GM18507 (cell line): ENCODE data around the gene RAMP2.
"Not testable (repeated sequence)": the region's sequence is repeated elsewhere in the genome, so short reads cannot be mapped to it uniquely, and the experiment has no call there.

ENCODE experiments used
- DNase-seq: peaks from one replicate; pipeline ENCODE4 v3.0.0; 2011; ENCODE audit warnings: low read depth; ENCODE audit not compliant: insufficient read length; ENCODE audit errors: extremely low spot score
- FAIRE-seq: peaks from 2 replicates; lab custom pipeline; 2011; peaks lifted over from hg19 to GRCh38; lab: Jason Lieb, UNC

The RAMP2 gene

DNA sequence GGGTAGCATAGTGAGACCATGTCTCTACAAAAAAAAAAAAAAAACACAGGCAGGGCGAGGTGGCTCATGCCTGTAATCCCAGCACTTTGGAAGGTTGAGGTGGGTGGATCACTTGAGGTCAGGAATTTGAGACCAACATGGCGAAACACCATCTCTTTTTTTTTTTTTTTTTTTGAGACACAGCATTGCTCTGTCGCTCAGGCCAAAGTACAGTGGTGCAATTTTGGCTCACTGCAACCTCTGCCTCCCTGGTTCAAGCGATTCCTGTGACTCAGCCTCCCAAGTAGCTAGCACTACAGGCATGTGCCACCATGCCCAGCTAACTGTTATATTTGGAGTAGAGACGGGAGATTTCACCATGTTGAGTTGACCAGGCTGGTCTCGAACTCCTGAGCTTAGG lies 5.1 kb downstream of the RAMP2 start:
- no peak for DNase-seq
- no peak for FAIRE-seq

DNA sequence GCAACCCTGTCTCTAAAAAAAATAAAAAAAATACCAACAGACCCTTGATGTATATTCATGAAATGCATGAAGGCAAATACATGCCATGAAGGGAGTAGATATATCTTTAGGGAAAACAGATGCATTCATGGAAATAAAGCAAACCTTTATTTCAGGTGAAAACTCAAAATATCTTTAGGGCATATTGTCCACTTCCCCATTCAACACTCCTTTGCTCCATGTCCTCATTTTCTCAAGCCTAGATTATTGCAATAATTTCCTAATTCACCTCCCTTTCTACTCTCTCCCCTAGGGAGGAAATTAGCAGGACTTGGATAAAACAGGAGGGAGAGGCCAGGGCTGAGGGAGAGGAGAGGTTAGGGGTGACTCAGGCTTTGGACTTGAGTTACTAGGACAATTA lies 6.5 kb downstream of the RAMP2 start:
- DNase-seq (no peak), FAIRE-seq (no peak)

DNA sequence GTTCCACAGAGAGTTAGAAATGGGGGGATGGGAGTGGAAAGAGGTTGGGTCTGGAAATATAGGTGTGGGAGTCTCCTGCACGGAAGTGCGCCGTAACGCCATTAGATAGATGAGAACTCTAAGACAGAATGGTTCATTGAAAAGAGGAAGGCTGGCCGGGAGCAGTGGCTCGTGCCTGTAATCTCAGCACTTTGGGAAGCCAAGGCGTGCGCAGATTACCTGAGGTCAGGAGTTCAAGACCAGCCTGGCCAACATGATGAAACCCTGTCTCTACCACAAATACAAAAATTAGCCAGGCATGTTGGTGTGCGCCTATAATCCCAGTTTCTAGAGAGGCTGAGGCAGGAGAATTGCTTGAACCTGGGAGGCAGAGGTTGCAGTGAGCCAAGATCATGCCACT lies 7.0 kb downstream of the RAMP2 start:
- FAIRE-seq, result not testable (repeated sequence)

DNA sequence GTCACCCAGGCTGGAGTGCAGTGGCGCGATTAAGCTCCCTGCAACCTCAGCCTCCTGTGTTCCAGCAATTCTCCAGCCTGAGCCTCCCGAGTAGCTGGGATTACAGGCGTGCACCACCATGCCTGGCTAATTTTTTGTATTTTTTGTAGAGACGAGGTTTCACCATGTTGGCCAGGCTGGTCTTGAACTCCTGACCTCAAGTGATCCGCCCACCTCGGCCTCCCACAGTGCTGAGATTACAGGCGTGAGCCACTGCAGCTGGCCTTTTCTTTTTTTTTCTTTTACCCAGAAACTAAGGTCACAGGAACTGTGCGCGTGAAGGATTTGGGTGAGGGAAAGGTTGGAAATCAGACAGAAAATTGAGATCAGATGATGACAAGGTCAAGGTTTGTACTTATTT lies 8.9 kb downstream of the RAMP2 start:
- not testable (repeated sequence) for FAIRE-seq

More for the DNA sequence above, 7.0 kb downstream of the RAMP2 start:
- DNase-seq, result not testable (repeated sequence)

DNA sequence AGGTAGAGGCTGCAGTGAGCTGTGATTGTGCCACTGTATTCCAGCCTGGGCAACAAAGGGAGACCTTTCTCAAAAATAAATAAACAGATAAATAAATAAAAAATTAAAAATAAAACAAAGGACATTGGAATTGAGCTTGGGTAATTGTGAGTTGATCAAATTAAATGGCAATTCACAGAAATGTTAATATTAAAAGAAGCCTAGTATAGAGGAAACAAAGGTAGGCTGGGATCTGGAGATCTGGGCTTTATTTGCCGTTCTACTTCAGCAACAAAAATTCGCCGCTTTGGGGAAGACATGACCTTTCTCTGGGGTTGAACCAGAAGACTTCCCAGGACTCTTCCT lies 11.9 kb downstream of the RAMP2 start:
- no peak for FAIRE-seq
- DNase-seq, result no peak

More for the DNA sequence above, 8.9 kb downstream of the RAMP2 start:
- DNase-seq, result not testable (repeated sequence)

DNA sequence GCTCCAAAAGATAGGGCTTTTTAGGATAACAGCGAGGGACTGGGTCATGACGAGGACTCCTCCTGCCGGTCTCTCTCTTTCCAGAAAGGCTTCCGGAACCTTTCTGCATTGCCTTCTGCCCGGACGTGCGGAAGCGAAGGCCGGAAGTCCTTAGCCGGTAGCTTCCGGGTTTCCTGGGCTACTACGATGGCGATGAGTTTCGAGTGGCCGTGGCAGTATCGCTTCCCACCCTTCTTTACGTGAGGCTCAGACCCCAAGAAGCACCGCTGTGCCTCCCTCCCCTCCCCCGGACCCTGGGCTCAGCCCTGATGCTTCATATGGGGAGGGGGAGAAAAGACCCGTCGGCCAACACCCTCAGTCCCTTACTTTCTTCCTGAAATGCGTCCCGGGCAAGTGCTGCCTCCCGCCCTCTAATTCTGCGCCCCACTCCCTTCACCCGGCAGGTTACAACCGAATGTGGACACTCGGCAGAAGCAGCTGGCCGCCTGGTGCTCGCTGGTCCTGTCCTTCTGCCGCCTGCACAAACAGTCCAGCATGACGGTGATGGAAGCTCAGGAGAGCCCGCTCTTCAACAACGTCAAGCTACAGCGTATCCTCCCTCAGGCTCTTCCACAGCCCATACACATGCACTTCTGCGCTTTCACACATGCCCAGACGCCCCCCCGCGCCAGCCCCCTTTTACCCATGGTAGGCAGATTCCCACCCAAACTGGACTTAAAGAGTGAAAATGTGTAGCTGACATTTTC lies 12.4 kb downstream of the RAMP2 start, which contains the start of gene VPS25:
TSS of gene VPS25 (plus strand) at position 160 of the 746 bp plus-strand sequence. CDS start at position 187, 27 bp downstream.
- FAIRE-seq, result peak; percentile 74
- DNase-seq, result peak; percentile 71

DNA sequence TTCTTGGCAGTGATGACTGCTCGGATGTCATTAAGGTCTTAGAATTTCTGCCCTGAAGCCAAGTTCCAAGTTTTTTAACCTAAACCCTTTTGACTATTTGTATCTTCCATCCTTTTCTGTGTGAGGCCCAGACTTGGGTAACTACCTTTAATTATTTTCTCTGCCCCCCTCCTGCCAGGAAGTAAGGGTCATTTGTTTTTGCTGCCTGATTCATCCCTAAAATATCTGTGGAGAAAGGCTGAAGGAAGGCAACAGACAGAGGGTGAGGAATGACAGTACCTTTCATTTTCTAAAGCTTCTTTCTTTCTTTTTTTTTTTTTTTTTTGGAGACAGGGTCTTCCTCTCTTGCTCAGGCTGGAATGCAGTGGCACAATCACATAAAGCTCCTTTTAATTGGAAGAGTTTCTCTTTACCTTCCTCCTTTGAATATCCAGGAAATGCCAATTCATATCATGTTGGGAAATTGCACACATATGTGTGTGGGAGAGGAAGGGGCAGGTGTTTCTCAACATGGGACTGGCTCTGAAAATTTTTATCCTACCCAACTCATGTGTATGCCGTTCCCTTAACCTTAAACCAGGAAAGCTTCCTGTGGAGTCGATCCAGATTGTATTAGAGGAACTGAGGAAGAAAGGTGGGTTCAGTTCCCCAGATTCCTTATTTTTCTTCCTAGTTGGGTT lies 13.2 kb downstream of the RAMP2 start:
- no peak for DNase-seq
- FAIRE-seq, result no peak

DNA sequence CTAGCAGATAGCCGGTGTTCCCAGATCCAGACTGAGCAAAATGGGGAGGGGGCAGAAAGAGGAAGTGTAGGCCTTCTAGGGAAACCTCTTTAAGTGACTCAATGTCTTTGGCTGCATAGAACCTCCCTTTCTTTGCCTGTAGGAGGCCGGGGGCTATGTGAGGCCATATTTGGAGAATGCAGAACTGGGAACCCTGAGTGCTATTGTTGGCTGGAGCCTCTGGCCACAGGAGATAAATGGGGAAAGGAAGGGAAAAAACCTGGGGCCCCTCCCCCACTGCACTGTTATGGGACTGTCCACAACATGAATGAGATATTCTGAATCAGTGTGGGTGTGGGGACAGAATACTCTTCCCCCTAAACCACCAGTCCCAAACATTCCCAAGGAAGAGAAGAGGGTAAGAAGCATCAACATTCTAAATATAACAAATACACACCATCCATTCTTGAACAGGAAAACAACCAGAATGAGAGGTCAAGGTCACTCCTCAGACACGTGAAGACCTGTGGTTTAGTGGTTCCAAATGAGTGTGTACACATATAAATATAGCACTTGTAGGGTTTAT lies 14.6 kb downstream of the RAMP2 start:
- FAIRE-seq, result no peak
- DNase-seq, result no peak

DNA sequence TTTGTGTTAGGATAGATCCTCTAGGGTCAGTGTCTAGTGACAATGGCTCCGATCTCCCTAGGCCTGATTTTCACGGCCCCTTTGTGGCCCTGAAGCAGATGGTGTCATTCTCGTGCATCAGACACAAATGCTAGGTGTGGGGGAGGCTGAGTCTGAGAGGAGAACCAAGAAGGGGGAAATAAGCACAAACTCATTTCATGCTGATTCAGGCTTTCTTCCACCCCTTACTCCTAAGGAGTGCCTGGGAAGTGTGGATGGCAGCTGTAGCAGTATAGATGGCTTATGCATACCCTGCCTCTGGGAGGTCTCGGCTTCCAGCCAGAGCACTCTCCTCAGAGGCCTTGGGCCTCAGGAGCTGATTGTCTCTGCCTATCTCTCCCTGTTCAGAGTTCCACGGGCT lies 17.5 kb downstream of the RAMP2 start:
- DNase-seq (no peak), FAIRE-seq (no peak)

DNA sequence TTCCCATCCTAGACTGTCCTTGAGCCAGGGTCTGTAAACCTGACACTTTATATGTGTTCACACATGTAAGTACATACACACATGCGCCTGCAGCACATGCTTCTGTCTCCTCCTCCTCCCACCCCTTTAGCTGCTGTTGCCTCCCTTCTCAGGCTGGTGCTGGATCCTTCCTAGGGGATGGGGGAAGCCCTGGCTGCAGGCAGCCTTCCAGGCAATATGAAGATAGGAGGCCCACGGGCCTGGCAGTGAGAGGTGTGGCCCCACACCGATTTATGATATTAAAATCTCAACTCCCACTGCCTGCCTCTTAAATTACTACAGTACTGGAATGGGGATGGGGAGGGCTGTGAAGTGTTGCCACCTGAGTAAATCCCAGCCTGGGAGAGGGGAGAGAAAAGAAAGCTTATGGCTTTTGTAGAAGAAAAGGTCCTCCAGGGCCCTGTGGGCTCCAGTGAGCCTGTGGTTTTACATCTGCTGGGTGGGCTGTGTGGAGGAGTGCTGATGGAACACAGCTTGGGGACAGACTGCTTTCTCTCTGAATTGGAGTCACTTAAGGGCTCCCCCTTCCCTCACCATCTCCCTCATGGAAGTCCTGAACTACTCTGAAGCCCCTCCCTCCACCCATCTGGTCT lies 18.4 kb downstream of the RAMP2 start:
- DNase-seq (no peak), FAIRE-seq (no peak)

DNA sequence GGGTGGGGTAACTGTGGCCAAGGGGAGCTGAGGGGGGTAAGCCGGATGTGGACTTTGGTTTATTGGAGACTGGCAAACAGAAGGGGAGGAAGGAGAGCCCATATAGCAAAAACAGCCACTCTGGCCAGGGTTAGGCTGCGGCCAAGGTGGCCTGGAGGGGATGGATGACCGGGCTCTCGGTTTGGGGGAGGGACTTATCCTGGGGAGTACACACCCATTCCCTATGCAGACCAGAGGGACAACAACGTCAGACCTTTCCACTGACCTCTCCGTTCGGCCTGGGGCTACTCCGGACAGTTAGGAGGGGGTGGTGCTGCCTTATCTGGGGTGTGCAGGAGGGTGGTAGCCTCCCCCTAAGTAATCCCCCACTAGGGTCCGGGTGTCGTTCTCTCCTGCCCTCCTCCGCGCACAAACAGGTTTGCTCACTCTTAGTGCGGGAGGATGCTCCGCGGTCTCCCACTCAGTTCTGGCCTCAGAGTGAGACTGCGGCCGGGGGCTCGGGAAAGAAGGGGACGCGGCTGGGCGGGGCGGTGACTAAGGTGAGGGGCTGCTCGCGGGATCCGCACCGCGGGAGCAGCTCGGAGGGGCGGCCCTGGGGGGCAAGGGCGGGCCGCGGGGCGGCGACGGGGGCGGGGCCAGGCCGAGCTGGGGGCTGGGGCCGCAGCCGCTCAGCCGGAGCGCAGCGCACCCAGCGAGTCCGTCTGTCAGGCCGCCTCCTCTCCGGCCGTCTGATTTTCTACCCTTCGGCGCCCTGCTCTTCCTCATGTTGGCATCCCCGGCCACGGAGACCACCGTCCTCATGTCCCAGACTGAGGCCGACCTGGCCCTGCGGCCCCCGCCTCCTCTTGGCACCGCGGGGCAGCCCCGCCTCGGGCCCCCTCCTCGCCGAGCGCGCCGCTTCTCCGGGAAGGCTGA lies 19.2 kb downstream of the RAMP2 start, which contains the start of gene WNK4:
TSS of gene WNK4 (plus strand) at position 675 of the 915 bp plus-strand sequence. CDS start at position 764, 89 bp downstream.
- DNase-seq, result no peak
- FAIRE-seq, result no peak

DNA sequence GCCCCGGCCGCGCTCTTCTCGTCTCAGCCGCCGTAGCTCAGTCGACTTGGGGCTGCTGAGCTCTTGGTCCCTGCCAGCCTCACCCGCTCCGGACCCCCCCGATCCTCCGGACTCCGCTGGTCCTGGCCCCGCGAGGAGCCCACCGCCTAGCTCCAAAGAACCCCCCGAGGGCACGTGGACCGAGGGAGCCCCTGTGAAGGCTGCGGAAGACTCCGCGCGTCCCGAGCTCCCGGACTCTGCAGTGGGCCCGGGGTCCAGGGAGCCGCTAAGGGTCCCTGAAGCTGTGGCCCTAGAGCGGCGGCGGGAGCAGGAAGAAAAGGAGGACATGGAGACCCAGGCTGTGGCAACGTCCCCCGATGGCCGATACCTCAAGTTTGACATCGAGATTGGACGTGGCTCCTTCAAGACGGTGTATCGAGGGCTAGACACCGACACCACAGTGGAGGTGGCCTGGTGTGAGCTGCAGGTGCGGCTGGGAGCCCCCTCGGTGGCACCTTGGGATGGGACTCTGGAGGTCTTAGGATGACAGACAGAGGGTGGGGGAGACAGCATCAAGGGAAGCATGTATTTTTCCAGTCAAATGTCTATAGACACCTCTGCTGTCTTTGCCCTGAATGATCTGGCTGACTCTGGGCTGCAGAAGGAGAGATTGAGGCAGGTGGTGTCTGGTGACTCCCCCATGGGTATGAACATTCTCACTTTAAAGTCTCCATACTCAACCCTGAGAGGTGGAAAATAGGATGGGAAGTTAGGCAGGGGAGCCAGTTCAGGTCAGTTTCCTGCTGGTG lies 20.0 kb downstream of the RAMP2 start:
- FAIRE-seq (no peak), DNase-seq (no peak)

DNA sequence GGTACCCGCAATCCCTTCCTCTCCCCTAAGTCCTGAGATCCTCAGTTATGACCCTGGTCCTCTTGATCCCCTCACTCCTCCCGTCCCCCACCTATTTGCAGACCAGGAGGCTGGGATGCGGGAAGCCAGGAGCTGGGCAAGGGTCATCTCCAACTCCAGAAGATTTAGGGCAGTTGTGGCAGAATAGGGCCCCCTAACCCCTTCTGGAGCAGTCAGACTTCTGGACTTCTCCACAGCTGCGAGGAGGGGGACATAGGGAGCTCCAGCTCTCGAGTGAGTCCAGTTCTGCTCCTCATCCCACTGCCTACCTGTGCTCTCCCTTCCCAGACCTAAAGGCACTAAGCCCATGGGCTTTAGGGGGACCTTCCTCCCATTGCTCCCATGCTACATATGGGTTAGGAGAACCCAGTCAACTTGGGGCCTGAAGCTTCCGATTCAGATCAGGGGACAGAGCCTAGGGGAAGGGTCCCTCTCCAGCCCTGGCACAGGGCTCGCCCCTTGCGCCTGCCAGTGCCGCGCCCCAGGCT lies 20.7 kb downstream of the RAMP2 start:
- FAIRE-seq (no peak), DNase-seq (no peak)

DNA sequence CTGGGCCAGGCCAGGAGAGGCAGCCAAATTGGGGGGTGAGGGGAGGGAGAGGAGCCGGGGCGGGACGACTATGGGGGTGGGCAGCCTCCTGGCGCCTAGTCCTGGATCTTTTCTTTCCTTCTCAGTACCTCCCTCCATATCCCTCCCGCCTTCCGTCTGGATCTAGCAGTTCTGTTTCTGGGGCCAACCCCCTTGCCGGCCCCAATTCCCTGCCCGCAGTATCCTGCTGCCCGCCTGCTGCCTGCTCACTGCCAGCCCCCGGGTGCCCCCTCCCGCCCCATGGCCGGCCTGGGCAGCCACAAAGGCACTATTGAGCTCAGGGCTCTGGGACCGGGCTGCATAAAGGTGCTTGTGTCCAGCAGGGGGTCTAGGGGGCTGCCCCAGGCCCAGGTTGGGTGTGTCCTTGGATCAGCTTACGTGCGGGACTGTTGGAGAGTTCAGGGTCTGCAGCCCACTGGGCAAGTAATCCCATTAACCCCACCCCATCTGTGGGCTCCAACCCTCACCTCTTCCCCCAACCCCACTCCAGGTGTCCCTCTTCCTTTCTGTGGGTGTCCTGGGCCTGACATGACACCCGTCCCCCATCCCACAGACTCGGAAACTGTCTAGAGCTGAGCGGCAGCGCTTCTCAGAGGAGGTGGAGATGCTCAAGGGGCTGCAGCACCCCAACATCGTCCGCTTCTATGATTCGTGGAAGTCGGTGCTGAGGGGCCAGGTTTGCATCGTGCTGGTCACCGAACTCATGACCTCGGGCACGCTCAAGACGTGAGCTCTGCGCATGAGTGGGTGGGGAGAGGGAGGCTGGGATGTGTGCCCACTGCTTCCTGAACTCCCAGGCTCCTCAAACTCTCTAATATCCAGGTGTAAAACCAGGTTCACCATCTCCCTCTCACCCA lies 21.4 kb downstream of the RAMP2 start:
- DNase-seq (no peak), FAIRE-seq (no peak)

DNA sequence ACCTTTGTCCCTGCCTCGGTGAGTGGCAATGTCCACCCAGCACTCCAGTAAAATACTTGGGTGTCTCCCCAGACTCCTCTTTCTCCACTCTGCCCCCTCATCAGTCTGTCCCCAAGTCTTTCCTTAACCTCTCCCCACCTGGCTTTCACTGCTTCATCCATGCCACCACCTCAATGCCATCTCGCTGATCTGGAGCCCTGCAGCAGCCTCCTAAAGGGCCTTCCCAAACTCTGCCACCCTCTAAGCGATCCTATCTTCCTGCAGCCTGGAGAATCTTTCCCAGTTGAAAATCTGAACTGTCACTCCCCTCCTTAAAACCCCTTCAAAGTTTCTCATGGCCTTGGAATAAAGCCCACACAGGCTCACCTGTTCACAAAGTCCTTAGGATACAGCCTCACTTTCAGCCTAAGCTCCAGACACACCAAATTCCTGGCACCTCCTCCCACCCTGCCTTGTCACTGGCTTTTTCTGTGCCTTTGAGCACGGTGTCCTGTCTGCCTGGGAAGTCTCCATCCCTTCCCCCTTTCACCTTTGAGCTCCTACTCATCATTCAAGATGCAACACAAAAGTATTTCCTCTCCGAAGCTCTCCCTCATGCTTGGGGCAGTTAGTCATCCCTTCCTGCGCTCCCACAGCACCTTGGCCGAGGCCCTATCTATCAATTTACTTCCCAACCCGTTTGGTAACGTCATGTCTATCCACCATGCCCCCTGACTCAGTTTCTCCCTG lies 22.2 kb downstream of the RAMP2 start:
- DNase-seq (no peak), FAIRE-seq (no peak)

DNA sequence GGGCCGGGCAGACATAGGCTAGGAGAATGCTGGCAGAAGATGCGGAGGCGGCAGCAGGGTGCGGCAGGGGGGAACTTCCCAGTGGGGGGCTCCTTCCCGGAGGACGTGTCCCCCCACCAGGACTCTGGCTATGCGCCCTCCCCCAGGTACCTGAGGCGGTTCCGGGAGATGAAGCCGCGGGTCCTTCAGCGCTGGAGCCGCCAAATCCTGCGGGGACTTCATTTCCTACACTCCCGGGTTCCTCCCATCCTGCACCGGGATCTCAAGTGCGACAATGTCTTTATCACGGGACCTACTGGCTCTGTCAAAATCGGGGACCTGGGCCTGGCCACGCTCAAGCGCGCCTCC lies 22.7 kb downstream of the RAMP2 start:
- FAIRE-seq (no peak), DNase-seq (no peak)

DNA sequence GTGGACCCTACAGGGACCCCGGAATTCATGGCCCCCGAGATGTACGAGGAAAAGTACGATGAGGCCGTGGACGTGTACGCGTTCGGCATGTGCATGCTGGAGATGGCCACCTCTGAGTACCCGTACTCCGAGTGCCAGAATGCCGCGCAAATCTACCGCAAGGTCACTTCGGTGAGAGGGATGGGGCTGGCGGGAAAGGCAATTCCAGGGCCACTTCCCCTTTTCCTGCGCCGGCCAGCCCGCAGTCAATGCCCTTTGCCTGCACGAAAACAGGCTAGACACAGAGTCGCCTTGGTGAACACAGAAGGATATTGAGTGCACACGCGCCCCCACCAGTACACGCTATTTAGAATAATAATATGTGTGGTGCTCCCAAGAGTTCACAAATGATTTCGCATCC lies 23.4 kb downstream of the RAMP2 start:
- DNase-seq, result no peak

More for the DNA sequence above, 23.4 kb downstream of the RAMP2 start:
- no peak for FAIRE-seq
